ENCODE results near the gene EGFR. TPM values are rescaled to one million over a fixed set of nuclear protein-coding genes. Genes with fewer than 3 reads are reported as not detected.
"Not testable (repeated sequence)": the region's sequence is repeated elsewhere in the genome, so short reads cannot be mapped to it uniquely, and the experiment has no call there.

Gene EGFR
- total RNA-seq, 1 experiment from 2014 or later: 50.0 TPM

DNA sequence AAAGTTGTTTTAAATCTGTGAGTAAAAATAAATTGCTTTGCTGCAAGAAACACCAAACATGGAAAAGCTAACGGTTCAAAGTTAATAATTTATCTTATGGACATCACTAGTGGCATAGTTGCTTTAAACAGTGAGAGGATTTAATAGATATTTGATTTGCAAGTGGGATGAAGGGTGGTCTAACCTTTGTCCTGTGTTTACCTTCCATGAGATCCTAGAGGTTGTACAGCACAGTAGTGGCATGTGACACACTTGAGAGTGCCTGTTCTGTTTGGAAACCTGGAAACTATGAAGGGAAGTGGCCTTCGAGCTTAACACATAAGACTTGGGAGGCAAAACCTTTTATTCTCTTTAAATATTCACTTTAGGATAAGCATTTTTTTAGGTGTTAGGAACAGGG is 16.0 kb downstream of the EGFR start:
- intact Hi-C loops (cut with micrococcal nuclease): loop anchor here (5.0 kb wide), 1 partner anchor 247 kb away; no protein-coding TSS in a partner anchor
- no peak overlapping the region for H3K9ac ChIP-seq (ENCODE audit: low read length)
- POLR2A ChIA-PET (ENCODE audit: unreplicated experiment): interaction anchor here (0.5 kb wide), 1 partner anchor 216 kb away, joined by 4 read pairs; no protein-coding TSS in a partner anchor

DNA sequence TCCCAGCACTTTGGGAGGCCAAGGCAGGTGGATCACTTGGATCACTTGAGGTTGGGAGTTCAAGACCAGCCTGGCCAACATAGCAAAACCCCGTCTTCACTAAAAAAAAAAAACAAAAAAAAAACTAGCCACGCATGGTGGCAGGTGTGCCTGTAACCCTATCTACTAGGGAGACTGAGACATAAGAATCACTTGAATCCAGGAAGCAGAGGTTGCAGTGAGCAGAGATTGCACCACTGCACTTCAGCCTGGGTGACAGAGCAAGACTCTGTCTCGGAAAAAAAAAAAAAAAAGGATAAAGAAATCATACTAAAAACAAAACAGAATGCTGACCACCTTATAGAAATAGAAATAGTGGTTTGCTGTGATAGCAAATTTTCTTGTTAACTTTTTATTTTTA is 16.6 kb downstream of the EGFR start:
- DNase-seq; BruUV-seq (replicated peaks); CTCF ChIA-PET; H2AFZ ChIP-seq (ENCODE audit: low read length); intact Hi-C loops (cut with micrococcal nuclease); H3F3A ChIP-seq (ENCODE audit: low read length, unreplicated experiment); H3K9ac ChIP-seq (ENCODE audit: low read length); H3K27me3 ChIP-seq (ENCODE audit: low read length); H3K9me2 ChIP-seq (replicated peaks; ENCODE audit: low read length); H3K4me3 ChIP-seq (ENCODE audit: low read length); ATAC-seq; H3K4me2 ChIP-seq (ENCODE audit: low read length); H3K27ac ChIP-seq (ENCODE audit: low read length); POLR2A ChIA-PET (ENCODE audit: unreplicated experiment); H3K9me3 ChIP-seq (ENCODE audit: low read length): not testable (repeated sequence)
- peaks cover 97% of the 10 kb centered on the region for H3K79me2 ChIP-seq (ENCODE audit: low read length)
- H3K4me1 ChIP-seq (ENCODE audit: insufficient read depth, low read length): peaks cover 27% of the 10 kb centered on the region
- H4K20me1 ChIP-seq (ENCODE audit: low read length): peaks cover 34% of the 10 kb centered on the region
- H3K36me3 ChIP-seq (ENCODE audit: low read depth, low read length): peaks cover 15% of the 10 kb centered on the region

More for the DNA sequence above, 16.0 kb downstream of the EGFR start:
- H2AFZ ChIP-seq (ENCODE audit: low read length): no peak overlapping the region
- no TSS peak for BruUV-seq (replicated peaks)
- H3K36me3 ChIP-seq (ENCODE audit: low read depth, low read length): peaks cover 15% of the 10 kb centered on the region
- no peaks in the 10 kb centered on the region for H3K9me2 ChIP-seq (replicated peaks; ENCODE audit: low read length)
- ATAC-seq (no peak), DNase-seq (no peak)
- peaks cover 33% of the 10 kb centered on the region for H3K4me1 ChIP-seq (ENCODE audit: insufficient read depth, low read length)
- no peaks in the 10 kb centered on the region for H3K9me3 ChIP-seq (ENCODE audit: low read length)
- no peaks in the 10 kb centered on the region for H3F3A ChIP-seq (ENCODE audit: low read length, unreplicated experiment)
- H3K27me3 ChIP-seq (ENCODE audit: low read length): no peaks in the 10 kb centered on the region
- peaks cover 97% of the 10 kb centered on the region for H3K79me2 ChIP-seq (ENCODE audit: low read length)
- no peak for TF ChIP-seq EZH2 (IDR thresholded peaks at IDR 0.05; ENCODE audit: low read length, unreplicated experiment)
- peak overlapping the region; percentile 22 for H3K4me2 ChIP-seq (ENCODE audit: low read length)
- H4K20me1 ChIP-seq (ENCODE audit: low read length): peaks cover 41% of the 10 kb centered on the region
- H3K4me3 ChIP-seq (ENCODE audit: low read length): no peak overlapping the region
- peak overlapping the region; percentile 5; the same call in 1 of the 2 replicates for H3K27ac ChIP-seq (ENCODE audit: low read length)
- CTCF ChIA-PET: interaction anchor here (0.6 kb wide), 1 partner anchor 504 kb away, joined by 3 read pairs; no protein-coding TSS in a partner anchor

DNA sequence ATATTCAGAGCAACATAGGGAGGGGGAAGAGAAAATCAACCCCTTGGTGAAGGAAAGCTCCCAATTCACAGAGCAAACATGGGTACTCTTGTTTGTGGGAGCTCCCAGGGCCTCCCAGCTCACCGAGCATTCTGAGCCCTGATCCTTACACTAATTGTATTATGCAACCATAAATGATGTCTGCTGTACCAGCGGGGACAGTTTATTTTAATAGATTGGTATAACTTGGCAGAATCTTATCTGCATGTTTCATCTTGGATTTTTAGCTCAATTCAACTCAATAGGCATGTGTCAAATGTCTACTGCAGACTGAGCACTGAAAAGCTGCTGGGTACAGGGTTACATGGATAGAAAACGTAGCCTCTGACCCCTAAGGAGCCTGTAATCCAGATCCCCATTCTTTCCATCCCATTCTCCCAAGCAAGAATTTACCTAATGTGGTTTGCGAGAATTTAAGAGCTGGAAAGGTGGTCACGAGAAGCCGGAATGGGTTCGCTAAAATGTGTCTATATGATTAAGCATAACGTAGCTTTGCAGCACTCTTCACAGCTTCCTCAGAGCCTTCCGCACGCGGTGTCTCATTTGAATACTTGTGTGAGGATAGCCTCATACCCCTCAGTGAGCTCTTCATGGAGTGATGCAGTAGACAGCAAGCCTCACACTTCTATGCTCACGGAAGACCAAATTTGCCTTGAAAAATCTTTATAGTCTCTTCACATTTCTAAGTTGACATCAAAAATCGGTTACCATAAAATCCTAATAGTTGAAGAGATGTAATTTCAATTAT is 18.3 kb downstream of the EGFR start:
- ChIA-PET CTCF (no interaction called here), POLR2A (ENCODE audit: unreplicated experiment) (no interaction called here)
- Histone ChIP-seq H2AFZ (ENCODE audit: low read length) (no peak overlapping the region), H3K4me2 (ENCODE audit: low read length) (no peak overlapping the region), H3K9me2 (replicated peaks; ENCODE audit: low read length) (no peaks in the 10 kb centered on the region), H3K9ac (ENCODE audit: low read length) (no peak overlapping the region), H3K27ac (ENCODE audit: low read length) (no peak overlapping the region), H3K36me3 (ENCODE audit: low read depth, low read length) (peaks cover 6% of the 10 kb centered on the region; the same call in 1 of the 2 replicates), H3F3A (ENCODE audit: low read length, unreplicated experiment) (no peaks in the 10 kb centered on the region), H3K79me2 (ENCODE audit: low read length) (peaks cover 97% of the 10 kb centered on the region), H4K20me1 (ENCODE audit: low read length) (peaks cover 20% of the 10 kb centered on the region), H3K4me1 (ENCODE audit: insufficient read depth, low read length) (peaks cover 16% of the 10 kb centered on the region), H3K9me3 (ENCODE audit: low read length) (no peaks in the 10 kb centered on the region), H3K27me3 (ENCODE audit: low read length) (no peaks in the 10 kb centered on the region), H3K4me3 (ENCODE audit: low read length) (no peak overlapping the region)
- intact Hi-C loops (cut with micrococcal nuclease): no loop called here
- BruUV-seq (replicated peaks): no TSS peak
- no peak for ATAC-seq
- TF ChIP-seq, protein P1, sequence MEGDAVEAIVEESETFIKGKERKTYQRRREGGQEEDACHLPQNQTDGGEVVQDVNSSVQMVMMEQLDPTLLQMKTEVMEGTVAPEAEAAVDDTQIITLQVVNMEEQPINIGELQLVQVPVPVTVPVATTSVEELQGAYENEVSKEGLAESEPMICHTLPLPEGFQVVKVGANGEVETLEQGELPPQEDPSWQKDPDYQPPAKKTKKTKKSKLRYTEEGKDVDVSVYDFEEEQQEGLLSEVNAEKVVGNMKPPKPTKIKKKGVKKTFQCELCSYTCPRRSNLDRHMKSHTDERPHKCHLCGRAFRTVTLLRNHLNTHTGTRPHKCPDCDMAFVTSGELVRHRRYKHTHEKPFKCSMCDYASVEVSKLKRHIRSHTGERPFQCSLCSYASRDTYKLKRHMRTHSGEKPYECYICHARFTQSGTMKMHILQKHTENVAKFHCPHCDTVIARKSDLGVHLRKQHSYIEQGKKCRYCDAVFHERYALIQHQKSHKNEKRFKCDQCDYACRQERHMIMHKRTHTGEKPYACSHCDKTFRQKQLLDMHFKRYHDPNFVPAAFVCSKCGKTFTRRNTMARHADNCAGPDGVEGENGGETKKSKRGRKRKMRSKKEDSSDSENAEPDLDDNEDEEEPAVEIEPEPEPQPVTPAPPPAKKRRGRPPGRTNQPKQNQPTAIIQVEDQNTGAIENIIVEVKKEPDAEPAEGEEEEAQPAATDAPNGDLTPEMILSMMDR (conservative IDR thresholded peaks at IDR 0.05; ENCODE audit: low read depth, low read length): no peak
- no peak for TF ChIP-seq EZH2phosphoT487 (IDR thresholded peaks at IDR 0.05; ENCODE audit: borderline replicate concordance, low read length)
- TF ChIP-seq EZH2 (IDR thresholded peaks at IDR 0.05; ENCODE audit: low read length, unreplicated experiment): no peak
- no peak for DNase-seq
